CD14-positive monocyte (primary cell): Measurements from ENCODE around the gene KCNAB1. TPM values are rescaled to one million over a fixed set of nuclear protein-coding genes. Genes with fewer than 3 reads are reported as not detected.

ENCODE experiments used
- DNase-seq, 3 donors: peaks; one replicate each; pipeline ENCODE4 v3.0.0-alpha.2; 2011 to 2022
- H2AFZ ChIP-seq: 2 replicates; pipeline ENCODE4 v1.6.0; 2012; ENCODE audit warnings: mild to moderate bottlenecking, low read depth, low read length, inconsistent platforms; ENCODE audit not compliant: insufficient read depth, poor library complexity, severe bottlenecking
- H3K27ac ChIP-seq, 2 donors: 1 replicate in 1 of 2; 2 replicates in 1 of 2; pipeline ENCODE4 v1.5.1; 2012 to 2013; ENCODE audit warnings: low read length in 2 of 2, control low read depth in 1 of 2, inconsistent platforms in 1 of 2, low read depth in 1 of 2, mild to moderate bottlenecking in 1 of 2
- H3K27me3 ChIP-seq, 2 donors: one replicate each; pipeline versions ENCODE4 v1.6.0 to v1.6.1; 2011 to 2013; ENCODE audit warnings: low read length in 2 of 2; ENCODE audit not compliant: control insufficient read depth in 2 of 2, insufficient read depth in 2 of 2
- H3K36me3 ChIP-seq, 2 donors: replicated peaks in 1 of 2; 1 replicate in 1 of 2; 2 replicates in 1 of 2; pipeline versions ENCODE4 v1.5.1 to v1.6.1; 2012 to 2013; ENCODE audit warnings: low read length in 2 of 2, control low read depth in 1 of 2, inconsistent platforms in 1 of 2, mild to moderate bottlenecking in 1 of 2; ENCODE audit not compliant: insufficient read depth in 2 of 2, control insufficient read depth in 1 of 2
- H3K4me1 ChIP-seq, 2 donors: 1 replicate in 1 of 2; 2 replicates in 1 of 2; pipeline versions ENCODE4 v1.5.1 to v1.6.1; 2012 to 2013; ENCODE audit warnings: low read length in 2 of 2, control low read depth in 1 of 2, inconsistent platforms in 1 of 2, mild to moderate bottlenecking in 1 of 2, moderate library complexity in 1 of 2; ENCODE audit not compliant: insufficient read depth in 2 of 2, control insufficient read depth in 1 of 2
- H3K4me2 ChIP-seq: replicated peaks from 2 replicates; pipeline ENCODE3; 2012; ENCODE audit warnings: low read length, moderate library complexity, mild to moderate bottlenecking; ENCODE audit not compliant: poor library complexity, severe bottlenecking; ENCODE audit errors: extremely low read depth
- H3K4me3 ChIP-seq, 3 experiments: fragments of 200-600 bp in 1 of 3; sonication (generic) in 1 of 3; replicated peaks in 1 of 3; 1 replicate in 2 of 3; 2 replicates in 1 of 3; pipeline ENCODE4 v1.5.1; 2011 to 2013; ENCODE audit warnings: low read length in 3 of 3, mild to moderate bottlenecking in 3 of 3, control low read depth in 2 of 3, low read depth in 2 of 3, inconsistent platforms in 1 of 3, moderate library complexity in 1 of 3
- H3K79me2 ChIP-seq: 2 replicates; pipeline ENCODE4 v1.6.0; 2012; ENCODE audit warnings: mild to moderate bottlenecking, control low read depth, inconsistent platforms, low read length, moderate library complexity; ENCODE audit not compliant: insufficient read depth
- H3K9ac ChIP-seq: 2 replicates; pipeline ENCODE4 v1.6.0; 2017; ENCODE audit warnings: low read length, mild to moderate bottlenecking; ENCODE audit not compliant: insufficient read depth, poor library complexity, severe bottlenecking
- H3K9me3 ChIP-seq, 2 donors: replicated peaks in 1 of 2; 1 replicate in 1 of 2; 2 replicates in 1 of 2; pipeline versions ENCODE4 v1.5.1 to v1.6.1; 2012 to 2013; ENCODE audit warnings: low read length in 2 of 2, control low read depth in 1 of 2; ENCODE audit not compliant: control insufficient read depth in 1 of 2, insufficient read depth in 1 of 2
- H4K20me1 ChIP-seq: 2 replicates; pipeline ENCODE4 v1.6.0; 2012; ENCODE audit warnings: mild to moderate bottlenecking, low read length, control low read depth, moderate library complexity; ENCODE audit not compliant: insufficient read depth
- H3K27ac Mint-ChIP-seq, 7 donors: one replicate each; pipeline ENCODE4 v1.8.0; 2020; ENCODE audit warnings: mild to moderate bottlenecking in 7 of 7, mixed read lengths in 7 of 7, moderate library complexity in 6 of 7, inconsistent platforms in 2 of 7
- H3K27me3 Mint-ChIP-seq, 3 donors: one replicate each; pipeline ENCODE4 v1.8.0; 2021 to 2022; ENCODE audit warnings: low read depth in 3 of 3, mild to moderate bottlenecking in 3 of 3, mixed read lengths in 3 of 3, moderate library complexity in 3 of 3, inconsistent platforms in 1 of 3
- H3K36me3 Mint-ChIP-seq, 2 donors: one replicate each; pipeline ENCODE4 v1.8.0; 2020; ENCODE audit warnings: mixed read lengths in 2 of 2, inconsistent platforms in 1 of 2, mild to moderate bottlenecking in 1 of 2
- H3K4me1 Mint-ChIP-seq: one replicate; pipeline ENCODE4 v1.8.0; 2020; ENCODE audit warnings: mild to moderate bottlenecking, mixed read lengths
- H3K4me3 Mint-ChIP-seq, 2 donors: one replicate each; pipeline ENCODE4 v1.8.0; 2020; ENCODE audit warnings: mild to moderate bottlenecking in 2 of 2, mixed read lengths in 2 of 2, moderate library complexity in 1 of 2
- H3K9me3 Mint-ChIP-seq, 7 donors: one replicate each; pipeline ENCODE4 v1.8.0; 2020 to 2022; ENCODE audit warnings: mixed read lengths in 7 of 7, mild to moderate bottlenecking in 6 of 7, moderate library complexity in 6 of 7, inconsistent platforms in 2 of 7
- whole genome bisulfite sequencing: methylation state at CpG from one replicate; pipeline ENCODE4 v1.1.5; 2013; ENCODE audit warnings: missing lambda C conversion rate; ENCODE audit not compliant: insufficient coverage; 5-methylcytosine and 5-hydroxymethylcytosine counted together
- intact Hi-C, 2 donors: fragments of 100-400 bp; cut with micrococcal nuclease; formaldehyde crosslinking; loops; one replicate each; pipeline versions ENCODE4 v1.15.0 to v1.15.1; 2023
- polyA plus RNA-seq, 3 donors: library from polyadenylated mRNA; depleted of rRNA in 1 of 3; unstranded in 2 of 3; stranded (reverse) in 1 of 3; fragments of 300-500 nt in 2 of 3; fragments of >200 nt in 1 of 3; fragmentation: Illumina TruSeq in 2 of 3; gene quantifications; 1 replicate in 2 of 3; 2 replicates in 1 of 3; pipeline ENCODE4 v1.2.3, GENCODE V29; 2012 to 2021
- TF ChIP-seq, protein P1 (sequence below): fragments of 200-600 bp; IDR thresholded peaks from one replicate; pipeline ENCODE4 v1.8.0; 2022; ENCODE audit warnings: antibody characterized with exemption, mild to moderate bottlenecking

Gene KCNAB1
- polyA plus RNA-seq, 3 donors, result 0.08 to 0.14 TPM; not detected in 1

DNA sequence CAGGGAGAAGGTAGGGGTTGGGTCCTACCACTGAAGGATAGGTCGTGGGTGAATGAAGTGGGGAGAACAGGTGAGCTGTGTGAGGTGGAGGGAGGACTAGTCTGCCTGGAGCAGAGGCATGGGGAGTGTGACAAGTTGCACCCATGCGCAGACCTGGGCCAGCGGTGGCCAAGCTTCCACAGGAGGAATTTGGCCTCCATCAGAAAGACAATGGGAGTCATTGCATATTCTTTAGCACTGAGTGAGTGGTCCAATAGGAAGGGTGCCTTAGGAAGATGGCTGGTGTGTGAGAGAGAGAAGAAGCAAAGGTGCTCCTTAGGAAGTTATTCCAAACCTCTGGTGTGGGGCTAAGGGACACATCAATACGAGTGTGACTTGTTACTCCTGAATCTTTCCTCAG lies 191.1 kb downstream of the KCNAB1 start:
- no peak overlapping the region for H3K4me2 ChIP-seq
- H3K36me3 ChIP-seq, result no peaks in the 10 kb centered on the region
- TF ChIP-seq, protein P1, sequence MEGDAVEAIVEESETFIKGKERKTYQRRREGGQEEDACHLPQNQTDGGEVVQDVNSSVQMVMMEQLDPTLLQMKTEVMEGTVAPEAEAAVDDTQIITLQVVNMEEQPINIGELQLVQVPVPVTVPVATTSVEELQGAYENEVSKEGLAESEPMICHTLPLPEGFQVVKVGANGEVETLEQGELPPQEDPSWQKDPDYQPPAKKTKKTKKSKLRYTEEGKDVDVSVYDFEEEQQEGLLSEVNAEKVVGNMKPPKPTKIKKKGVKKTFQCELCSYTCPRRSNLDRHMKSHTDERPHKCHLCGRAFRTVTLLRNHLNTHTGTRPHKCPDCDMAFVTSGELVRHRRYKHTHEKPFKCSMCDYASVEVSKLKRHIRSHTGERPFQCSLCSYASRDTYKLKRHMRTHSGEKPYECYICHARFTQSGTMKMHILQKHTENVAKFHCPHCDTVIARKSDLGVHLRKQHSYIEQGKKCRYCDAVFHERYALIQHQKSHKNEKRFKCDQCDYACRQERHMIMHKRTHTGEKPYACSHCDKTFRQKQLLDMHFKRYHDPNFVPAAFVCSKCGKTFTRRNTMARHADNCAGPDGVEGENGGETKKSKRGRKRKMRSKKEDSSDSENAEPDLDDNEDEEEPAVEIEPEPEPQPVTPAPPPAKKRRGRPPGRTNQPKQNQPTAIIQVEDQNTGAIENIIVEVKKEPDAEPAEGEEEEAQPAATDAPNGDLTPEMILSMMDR, result no peak
- H3K9ac ChIP-seq, result no peak overlapping the region
- H3K4me1 ChIP-seq, result no peaks in the 10 kb centered on the region
- Mint-ChIP-seq H3K27me3 (peaks cover 0 to 8% (median 3%) of the 10 kb centered on the region in 3 donors), H3K36me3 (no peaks in the 10 kb centered on the region), H3K27ac (no peak overlapping the region), H3K4me1 (peaks cover 4% of the 10 kb centered on the region), H3K9me3 (peaks cover 0 to 6% (median 2%) of the 10 kb centered on the region in 7 donors), H3K4me3 (no peak overlapping the region)
- no peak for DNase-seq
- no peaks in the 10 kb centered on the region for H3K79me2 ChIP-seq
- intact Hi-C loops, result no loop called here
- no peaks in the 10 kb centered on the region for H3K27me3 ChIP-seq
- H3K4me3 ChIP-seq, result no peak overlapping the region
- H3K27ac ChIP-seq, result no peak overlapping the region
- 91% methylated on average over 3 of the region's 4 CpGs for WGBS
- H2AFZ ChIP-seq, result no peak overlapping the region
- H3K9me3 ChIP-seq, result no peaks in the 10 kb centered on the region
- H4K20me1 ChIP-seq, result no peaks in the 10 kb centered on the region

DNA sequence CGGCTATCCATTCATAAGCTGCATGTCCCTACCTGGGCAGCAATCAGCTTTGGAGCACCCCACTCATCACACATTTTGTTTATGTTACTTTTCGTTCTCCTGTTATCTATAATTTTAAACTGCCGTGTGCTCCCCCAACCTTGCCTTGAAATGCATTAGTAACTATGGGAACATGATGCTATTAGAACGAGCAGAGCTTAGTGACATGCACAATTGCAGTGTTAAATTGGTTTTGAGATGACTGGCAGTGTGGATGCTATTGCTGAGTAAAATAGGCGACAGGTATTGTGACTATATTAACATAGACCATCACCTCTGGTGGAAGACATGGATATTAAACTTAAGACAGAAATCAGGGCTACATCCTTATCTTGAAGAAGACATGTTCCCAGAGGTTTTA lies 191.6 kb downstream of the KCNAB1 start:
- Histone ChIP-seq H3K4me1 (no peaks in the 10 kb centered on the region), H3K36me3 (no peaks in the 10 kb centered on the region), H4K20me1 (no peaks in the 10 kb centered on the region), H3K9me3 (no peaks in the 10 kb centered on the region), H3K9ac (no peak overlapping the region), H3K79me2 (no peaks in the 10 kb centered on the region), H3K4me2 (no peak overlapping the region), H3K27me3 (no peaks in the 10 kb centered on the region), H3K27ac (no peak overlapping the region), H2AFZ (no peak overlapping the region), H3K4me3 (no peak overlapping the region)
- Mint-ChIP-seq H3K36me3 (no peaks in the 10 kb centered on the region), H3K9me3 (peaks cover 0 to 6% (median 2%) of the 10 kb centered on the region in 7 donors), H3K4me3 (no peak overlapping the region), H3K27me3 (peaks cover 0 to 8% (median 3%) of the 10 kb centered on the region in 3 donors), H3K27ac (no peak overlapping the region), H3K4me1 (peaks cover 4% of the 10 kb centered on the region)
- WGBS, result no CpG with 5 or more reads among the region's 5 CpGs
- intact Hi-C loops, result no loop called here
- TF ChIP-seq, protein P1, result no peak
- DNase-seq, result no peak
